ENCODE measurements around the gene MRGPRX2.

DNA sequence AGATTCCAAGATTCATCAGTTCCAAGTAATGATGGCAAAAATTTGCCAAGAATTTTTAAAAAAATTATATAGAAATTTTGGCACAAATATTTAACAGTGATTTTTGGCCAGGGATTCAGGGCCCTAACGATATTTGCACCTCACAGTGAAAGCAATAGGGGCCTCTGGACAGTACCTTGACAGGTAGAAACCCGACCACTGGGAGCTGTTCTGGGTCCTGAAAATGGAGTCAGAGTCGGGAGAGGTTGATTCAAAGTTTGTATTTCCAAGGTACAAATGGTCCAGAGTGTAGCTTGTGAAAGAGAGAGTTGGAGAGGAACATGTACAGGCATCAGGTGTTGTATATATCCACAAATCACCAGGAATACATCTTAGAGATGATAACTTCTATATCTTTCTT is 41.6 kb downstream of the MRGPRX2 start:
- TF ChIP-seq, protein P1, sequence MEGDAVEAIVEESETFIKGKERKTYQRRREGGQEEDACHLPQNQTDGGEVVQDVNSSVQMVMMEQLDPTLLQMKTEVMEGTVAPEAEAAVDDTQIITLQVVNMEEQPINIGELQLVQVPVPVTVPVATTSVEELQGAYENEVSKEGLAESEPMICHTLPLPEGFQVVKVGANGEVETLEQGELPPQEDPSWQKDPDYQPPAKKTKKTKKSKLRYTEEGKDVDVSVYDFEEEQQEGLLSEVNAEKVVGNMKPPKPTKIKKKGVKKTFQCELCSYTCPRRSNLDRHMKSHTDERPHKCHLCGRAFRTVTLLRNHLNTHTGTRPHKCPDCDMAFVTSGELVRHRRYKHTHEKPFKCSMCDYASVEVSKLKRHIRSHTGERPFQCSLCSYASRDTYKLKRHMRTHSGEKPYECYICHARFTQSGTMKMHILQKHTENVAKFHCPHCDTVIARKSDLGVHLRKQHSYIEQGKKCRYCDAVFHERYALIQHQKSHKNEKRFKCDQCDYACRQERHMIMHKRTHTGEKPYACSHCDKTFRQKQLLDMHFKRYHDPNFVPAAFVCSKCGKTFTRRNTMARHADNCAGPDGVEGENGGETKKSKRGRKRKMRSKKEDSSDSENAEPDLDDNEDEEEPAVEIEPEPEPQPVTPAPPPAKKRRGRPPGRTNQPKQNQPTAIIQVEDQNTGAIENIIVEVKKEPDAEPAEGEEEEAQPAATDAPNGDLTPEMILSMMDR (IDR thresholded peaks at IDR 0.05; ENCODE audit: insufficient read depth, low read depth, low read length): no peak
- no peak for TF ChIP-seq EZH2 (IDR thresholded peaks at IDR 0.05; ENCODE audit: insufficient read depth, low read length)

All from astrocyte (in vitro differentiated cells and primary cell).